SIG-M5 treated with dmso at 0.1 percent for 504 hours (cell line): Measurements from ENCODE around the gene CTSK.
A peak's percentile ranks its signal among the peaks of the same experiment; 100 is the strongest.
"Not testable (repeated sequence)": the region's sequence is repeated elsewhere in the genome, so short reads cannot be mapped to it uniquely, and the experiment has no call there.

Experiments used
- DNase-seq: peaks from one replicate; lab custom pipeline; 2025; ENCODE audit not compliant: unreplicated experiment; lab: John Stamatoyannopoulos, UW

The CTSK gene

DNA sequence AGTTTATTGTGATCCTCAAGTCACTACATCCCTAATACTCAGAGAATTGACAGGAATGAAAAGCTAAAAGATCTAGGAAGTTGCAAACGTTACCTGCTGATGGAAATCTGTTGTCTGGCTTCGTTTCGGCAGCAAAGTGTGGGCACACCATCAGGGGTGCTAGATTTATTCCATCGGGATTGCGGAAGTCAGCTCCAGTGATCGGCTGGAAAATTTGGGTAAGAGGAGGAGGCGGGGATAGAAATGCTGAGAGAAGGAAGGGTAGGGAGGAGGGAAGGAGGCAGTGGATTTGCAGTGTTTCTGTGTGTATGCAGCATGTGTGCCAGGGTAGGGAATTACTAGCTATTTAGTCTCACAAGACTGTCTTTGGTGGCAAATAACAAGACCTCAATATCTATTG, at the start of gene CTSK:
Gene CTSK, minus strand, starts transcription at position 140 of the 400 bp plus-strand sequence. CDS start 1,455 bp downstream, outside the sequence.
- DNase-seq, result no peak

DNA sequence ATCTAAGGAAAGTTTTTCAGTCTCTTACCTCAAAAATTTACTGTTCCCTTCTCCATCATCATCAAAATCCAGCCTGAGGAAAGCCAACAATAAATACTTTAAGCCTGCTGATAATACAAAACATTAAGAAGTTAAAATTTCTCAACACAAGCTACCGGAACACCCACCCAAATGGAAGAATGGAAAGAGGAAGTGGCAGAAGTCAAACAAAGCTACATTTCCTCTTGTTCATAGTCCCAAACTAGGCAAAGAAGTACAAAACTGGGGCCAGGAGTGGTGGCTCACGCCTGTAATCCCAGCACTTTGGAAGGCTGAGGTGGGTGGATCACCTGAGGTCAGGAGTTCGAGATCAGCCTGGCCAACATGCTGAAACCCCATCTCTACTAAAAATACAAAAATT, 44.7 kb upstream of the CTSK start:
- DNase-seq, result peak; percentile 95

DNA sequence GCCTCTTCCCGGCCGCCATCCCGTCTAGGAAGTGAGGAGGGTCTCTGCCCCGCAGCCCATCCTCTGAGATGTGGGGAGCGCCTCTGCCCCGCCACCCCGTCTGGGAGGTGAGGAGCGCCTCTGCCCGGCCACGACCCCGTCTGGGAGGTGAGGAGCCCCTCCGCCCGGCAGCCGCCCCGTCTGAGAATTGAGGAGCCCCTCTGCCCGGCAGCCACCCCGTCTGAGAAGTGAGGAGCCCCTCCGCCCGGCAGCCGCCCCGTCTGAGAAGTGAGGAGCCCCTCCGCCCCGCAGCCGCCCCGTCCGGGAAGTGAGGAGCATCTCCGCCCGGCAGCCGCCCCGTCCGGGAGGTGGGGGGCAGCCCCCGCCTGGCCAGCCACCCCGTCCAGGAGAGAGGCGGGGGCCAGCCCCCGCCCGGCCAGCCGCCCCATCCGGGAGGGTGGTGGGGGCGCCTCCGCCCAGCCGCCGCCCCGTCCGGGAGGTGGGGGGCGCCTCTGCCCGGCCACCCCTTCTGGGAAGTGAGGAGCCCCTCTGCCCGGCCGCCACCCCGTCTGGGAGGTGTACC, 42.8 kb upstream of the CTSK start:
- not testable (repeated sequence) for DNase-seq

DNA sequence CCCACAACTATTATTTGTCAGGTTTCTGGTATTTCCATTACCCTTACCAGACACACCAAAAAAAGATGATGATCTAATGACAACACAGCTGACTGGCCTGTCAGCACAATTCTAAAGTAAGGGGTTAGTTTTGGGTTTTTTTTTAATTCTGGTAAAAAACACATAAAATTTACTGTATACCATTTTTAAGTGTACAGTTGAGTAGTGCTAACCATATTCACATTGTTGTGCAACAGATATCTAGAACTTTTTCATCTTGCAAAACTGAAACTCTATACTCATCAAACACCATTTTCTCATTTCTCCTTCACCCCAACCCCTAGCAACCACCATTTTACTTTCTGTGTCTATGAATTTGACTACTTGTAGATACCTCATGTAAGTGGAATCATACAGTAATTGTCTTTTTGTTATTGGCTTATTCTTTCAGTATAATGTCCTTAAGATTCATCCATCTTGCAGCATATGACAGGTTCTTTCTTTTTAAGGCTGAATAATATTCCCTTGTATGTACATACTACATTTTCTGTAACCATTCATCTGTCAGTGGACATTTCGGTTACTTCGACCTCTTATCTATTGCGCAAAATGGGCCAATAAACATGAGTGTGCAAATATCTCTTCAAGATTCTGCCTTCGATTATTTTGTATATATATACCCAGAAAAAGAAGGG, 38.5 kb upstream of the CTSK start:
- DNase-seq, result peak; percentile 32

DNA sequence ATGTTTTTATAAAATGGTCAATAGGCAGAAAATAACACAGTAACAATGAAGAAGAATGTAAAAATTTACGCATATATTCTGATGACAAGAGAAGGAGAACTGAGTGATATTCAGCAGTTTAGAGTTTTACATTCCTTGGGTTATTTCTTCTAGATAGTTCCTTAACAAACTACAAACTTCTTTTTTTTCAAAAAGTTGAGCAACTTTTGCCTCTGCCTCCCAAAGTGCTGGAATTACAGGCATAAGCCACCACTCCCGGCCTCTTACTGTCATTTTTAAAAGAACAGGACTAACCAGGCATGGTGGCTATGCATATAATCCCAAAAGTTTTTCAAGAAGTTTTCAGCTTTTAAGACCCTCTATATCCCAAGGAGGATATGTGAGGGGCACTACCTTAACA, 35.4 kb upstream of the CTSK start:
- DNase-seq, result no peak

DNA sequence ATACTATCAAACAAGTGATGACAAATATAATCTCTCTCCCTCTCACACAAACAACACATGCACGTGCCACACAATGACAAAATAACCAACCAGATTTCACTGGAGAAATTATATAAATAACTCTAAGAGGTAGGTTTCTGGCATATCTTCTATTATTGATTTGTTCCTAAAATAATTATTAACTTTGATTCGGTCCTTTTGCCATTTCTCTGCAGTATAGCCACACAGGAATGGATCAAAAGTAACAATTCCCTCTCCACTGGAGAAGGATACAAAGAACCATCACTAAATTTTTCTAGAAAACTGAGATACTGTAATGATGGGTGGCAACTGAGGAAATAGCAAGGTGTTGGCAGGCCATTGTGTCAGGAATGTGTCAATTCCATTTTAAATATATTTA, 34.9 kb upstream of the CTSK start:
- DNase-seq, result no peak

DNA sequence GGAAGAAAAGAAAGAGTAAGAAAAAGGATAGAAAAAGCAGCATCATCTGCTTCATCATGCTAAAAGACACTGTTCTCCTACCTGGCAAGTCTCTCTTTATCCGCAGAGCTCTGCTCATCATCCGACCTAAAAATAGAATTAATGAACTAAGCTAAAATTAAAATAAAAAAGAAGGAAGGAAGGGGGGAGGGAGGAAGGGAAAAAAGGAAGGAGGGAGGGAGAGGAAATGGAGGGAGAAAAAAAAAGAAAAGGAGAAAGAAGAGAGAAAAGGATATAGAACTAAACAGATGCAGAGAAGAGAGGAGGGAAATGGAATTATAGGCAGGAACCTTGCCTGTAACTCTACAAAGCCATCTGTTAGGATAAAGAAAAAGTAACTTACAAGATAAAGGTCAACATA, 34.3 kb upstream of the CTSK start:
- no peak for DNase-seq

DNA sequence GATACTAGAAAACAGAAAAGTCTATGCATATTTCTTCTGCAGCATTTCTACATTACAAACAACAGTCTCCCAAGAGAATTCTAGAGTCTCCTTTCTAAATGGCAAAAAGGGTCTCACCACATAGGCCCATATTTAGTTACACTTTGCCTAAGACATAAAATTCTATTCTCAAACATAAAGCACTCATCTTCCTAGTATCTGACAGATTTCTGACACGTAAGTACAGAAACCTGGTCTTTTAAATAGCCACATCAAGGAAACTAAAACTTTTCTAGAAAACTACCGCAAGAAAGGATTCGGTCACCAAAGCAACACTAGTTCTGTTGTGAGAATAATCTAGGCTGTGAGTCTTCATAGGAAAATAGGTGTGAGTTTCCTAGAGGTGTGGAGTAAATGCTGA, 33.6 kb upstream of the CTSK start:
- DNase-seq, result no peak

DNA sequence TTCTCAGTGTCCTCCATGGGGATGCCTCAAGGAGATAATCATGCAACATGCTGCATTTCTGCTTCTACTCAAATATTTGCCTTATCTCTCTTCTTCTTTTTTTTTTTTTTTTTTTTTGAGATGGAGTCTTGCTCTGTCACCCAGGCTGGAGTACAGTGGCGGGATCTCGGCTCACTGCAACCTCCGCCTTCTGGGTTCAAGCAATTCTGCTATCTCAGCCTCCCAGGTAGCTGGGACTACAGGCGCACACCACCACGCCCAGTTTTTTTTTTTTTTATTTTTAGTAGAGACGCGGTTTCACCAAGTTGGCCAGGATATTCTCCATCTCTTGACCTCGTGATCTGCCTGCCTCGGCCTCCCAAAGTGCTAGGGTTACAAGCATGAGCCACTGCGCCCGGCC, 32.8 kb upstream of the CTSK start:
- not testable (repeated sequence) for DNase-seq

DNA sequence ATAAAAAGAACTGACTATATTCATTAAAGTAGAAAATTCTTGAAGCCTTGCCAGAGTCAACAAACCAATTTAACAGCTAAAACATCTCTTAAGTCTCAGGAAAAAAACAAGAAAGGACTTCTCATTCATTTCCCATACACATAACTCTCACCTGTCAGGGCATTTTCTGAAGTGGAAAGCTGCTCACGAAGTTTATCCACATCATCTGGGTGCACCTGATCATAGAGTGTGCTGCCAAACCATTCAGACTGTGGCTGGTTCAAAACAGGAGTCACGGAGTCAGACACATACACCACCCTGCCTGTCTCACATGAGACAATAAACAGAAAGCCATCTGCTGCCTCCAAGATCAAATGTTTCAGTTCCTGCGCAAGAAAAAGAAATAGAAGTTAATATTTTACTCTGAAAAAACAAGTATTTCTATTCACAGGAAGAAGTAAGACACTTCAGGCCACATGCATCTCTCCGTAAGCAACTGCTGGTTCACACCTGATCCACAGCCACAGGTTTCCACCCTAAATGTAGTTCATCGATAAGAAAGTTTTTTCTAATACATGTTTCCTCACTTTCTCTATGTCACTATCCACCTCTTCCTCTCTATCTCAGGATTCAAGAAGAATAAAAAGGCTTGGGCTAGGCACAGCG, 28.2 kb upstream of the CTSK start:
- DNase-seq, result no peak

DNA sequence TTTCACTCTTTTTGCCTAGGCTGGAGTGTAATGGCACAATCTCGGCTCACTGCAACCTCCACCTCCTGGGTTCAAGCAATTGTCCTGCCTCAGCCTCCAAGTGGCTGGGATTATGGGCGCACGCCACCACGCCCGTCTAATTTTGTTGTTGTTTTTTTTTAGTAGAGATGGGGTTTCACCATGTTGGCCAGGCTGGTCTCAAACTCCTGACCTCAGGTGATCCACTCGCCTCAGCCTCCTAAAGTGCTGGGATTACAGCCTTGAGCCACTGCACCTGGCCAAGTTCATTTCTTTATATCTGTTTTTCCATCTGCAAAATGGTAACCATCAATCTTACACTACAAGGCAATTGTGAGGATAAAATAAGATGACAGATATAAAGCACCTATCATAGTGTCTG, 25.9 kb upstream of the CTSK start:
- DNase-seq, result not testable (repeated sequence)

DNA sequence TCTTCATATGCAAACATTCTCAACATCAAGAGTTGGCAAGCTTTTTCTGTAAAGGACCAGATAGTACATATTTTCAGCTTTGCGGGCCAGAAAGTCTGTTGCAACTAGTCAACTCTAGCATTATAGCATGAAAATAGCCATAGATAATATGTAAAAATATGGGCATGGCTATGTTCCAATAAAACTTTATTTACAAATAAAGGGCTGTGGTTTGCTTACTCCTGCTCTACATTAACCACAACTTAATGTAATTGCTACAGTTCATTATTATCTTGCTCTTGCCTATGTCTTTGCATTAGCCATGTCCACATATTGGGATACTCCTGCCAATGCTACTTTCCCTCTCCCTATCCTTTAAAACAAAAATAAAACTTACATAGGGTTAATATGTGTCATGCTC, 24.5 kb upstream of the CTSK start:
- DNase-seq, result no peak

DNA sequence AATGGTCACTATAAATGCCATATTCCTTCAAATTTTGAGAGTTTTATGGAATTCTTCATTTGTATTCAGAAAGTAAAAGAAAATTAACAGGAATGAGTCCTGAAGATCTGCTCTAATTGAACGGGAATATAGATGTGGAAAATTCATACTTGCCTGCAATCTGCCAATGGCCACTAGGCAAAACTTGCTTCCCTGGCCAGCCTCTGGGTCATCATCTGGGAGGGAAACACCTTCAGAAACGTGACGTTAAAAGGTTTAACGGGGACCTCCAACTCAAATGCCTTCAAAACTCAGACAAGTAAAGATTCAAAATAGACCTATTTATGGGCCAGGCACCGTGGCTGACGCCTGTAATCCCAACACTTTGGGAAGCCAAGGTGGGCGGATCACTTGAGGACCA, 21.7 kb upstream of the CTSK start:
- no peak for DNase-seq

DNA sequence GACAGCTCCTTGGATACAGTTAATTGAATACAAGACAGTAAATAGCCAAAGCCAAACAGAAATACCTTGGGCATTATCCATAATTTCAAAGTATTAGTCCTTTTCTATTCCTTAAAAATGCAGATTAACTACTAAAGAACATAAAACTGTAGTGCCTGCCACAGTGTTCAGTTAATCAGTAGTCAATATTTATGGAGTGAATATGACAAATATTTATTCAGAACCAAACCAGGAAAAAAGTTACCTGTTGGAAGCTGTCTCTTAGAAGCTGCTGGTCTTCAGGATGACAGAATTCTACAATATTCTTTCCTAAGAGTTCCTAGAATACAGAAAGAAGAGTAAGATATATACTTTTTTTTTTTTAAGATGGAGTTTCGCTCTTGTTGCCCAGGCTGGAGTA, 18.2 kb upstream of the CTSK start:
- DNase-seq, result no peak

DNA sequence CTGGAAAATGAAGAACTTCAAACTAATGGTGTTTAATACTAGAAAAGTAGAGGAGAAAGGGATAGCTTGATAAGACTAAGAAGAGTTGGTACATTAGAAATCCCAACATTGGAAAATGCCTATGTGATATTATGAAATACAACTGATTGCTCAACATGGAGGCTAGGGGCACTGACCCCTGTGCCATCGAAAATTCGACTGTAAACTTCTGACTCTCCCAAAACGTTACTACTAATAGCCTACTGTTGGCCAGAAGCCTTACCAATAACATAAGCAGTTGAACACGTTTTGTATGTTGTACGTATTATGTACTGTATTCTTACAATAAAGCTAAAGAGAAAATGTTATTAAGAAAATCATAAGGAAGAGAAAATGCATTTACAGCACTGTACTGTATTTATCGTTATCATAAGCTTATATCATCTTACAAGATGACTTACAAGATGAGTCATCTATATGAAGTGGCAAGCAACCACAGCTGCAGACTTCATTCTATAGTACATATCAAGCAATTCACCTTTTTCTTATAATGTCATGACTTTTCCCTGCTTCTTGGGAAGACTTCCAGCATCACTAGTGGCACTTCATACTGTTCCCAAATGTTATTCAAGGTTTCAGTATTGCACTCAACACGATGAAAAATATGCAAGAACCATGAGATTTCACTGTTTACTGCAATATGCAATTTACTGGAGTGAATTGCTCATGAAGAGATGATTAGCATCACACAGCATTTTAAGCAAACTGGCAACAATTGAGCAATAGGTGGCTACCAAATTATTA, 12.9 kb upstream of the CTSK start:
- DNase-seq, result peak; percentile 19

DNA sequence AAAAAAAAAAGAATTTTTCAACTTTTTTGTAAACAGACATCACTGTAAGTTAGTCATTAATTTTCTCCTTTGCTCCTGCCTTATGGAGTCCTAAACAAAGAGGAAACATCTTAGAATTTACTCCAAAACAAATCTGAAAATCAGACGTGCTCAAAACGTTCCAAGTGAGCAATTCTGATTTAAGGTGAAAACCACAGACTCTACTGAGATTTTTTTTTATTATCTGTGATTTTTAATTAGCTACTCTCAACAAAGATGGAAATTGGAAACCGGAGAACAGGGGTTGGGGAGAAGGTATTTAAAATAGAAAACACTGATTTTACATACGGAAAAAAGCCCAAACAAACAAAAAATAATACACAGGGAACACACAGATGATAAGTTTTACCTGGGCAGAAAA, 7.8 kb upstream of the CTSK start:
- no peak for DNase-seq

DNA sequence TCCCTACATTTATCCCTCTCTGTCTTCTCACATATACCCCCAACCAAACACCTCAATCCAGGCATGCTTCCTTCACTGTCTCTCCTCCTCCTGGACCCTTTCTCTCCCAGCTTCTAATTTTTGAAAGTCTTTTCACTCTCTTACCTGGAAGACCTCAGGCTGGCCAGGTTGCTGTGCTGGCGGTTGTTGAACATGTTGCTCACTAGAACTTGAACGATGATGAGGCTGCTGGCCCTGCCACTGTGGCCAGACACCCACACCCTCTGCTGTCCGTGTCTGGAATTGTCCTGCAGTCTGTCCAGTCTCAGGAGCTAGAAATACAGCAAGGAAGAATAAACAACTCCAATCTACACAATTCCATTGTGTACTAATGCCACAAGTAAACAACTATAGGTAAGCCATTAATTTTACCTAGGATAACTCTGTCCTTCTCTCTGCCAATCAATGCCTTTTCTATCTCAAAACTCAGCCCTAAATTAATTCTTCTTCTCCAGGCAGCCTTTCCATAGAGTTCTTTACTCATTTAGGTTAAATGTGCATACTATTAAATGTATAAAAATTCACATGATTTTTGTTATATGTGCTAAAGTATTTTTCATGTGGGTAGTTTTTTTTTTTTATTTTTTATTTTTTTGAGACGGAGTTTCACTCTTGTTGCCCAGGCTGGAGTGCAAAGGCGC, 5.1 kb upstream of the CTSK start:
- DNase-seq, result peak; percentile 76

DNA sequence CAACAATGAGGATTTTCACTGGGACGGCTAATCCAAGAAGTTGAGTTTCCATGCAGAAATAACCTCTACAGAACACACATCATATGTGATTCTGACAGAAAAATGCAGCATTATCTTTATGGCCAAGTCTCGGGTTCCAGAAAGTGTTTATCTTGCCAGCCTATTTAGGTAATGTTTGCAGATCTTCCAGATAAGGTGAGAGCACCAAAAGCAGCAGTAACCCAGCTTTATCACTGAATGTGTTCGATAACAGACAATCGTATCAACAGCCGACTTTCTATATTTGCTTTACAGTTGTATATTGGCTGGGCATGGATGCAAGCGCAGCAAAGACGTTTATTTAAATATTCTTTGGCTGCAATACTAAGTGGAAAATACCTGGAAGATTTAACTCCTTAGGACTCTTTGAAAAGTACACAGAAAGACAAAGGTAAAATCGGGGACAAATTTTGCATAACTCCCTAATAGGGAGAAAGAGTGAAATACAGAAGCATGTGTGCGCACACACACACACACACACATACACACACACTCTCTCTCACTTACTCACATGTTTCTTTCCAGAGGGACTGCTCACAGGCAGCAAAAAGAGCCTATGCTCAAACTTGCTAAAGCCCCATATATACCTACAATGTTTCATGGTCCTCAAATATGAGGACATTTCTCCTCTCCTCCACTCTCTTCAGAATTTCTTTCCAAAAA, 3.0 kb upstream of the CTSK start:
- no peak for DNase-seq

DNA sequence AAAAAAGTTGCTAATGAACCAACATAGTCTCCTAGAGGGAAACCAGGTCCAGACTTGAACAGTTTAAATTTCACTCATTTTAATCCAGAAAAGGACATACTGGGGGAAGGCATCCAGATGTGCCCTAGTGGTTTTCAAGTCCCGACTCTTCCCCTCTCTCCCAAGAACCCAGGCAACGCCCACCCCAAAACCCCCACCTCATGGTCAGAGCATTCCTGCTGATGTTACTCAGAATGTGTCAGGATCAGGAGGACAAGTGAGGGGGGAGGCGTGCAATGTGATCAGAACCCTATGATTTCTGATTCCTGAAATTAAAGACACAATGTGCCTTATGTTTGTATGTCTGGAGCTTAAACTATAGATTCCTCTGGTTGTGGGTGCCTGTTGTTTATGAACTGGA, 1.6 kb upstream of the CTSK start:
- no peak for DNase-seq

DNA sequence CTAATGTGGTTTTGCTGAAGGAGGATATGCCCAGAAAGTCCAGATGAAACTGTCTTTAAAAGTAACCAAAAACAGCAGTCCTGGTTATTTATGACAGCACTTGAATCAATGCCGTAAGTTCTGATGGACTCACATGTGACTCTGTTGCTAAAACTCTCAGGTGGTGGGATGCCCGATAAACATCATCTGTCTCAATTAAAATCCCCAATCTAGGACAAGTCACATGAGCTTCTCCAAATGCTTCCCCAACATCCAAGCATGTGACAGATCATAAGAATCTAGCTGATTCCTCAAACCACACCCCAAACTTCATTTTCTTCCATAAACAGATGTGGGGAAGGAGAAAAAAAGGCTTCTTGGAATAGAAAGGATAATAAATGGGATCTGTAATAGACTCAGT, 786 bp upstream of the CTSK start:
- DNase-seq, result no peak
